Hepatocyte (in vitro differentiated cells): ENCODE measurements around the gene BMP7.

Experiments used
- CTCF ChIP-seq: fragments of 200-600 bp; sonication (generic); IDR thresholded peaks from 2 replicates; pipeline ENCODE4 v1.5.1; 2016; ENCODE audit warnings: antibody characterized with exemption, mild to moderate bottlenecking; ENCODE audit not compliant: poor library complexity
- EZH2 ChIP-seq: fragments of 200-600 bp; sonication (generic); IDR thresholded peaks from 2 replicates; pipeline ENCODE4 v1.6.1; 2016; ENCODE audit warnings: antibody characterized with exemption, mild to moderate bottlenecking, borderline replicate concordance
- EZH2phosphoT487 ChIP-seq: fragments of 200-600 bp; sonication (generic); IDR thresholded peaks from one replicate; pipeline ENCODE4 v1.6.1; 2018; ENCODE audit warnings: antibody characterized with exemption, mild to moderate bottlenecking, low read depth, moderate library complexity; ENCODE audit not compliant: unreplicated experiment, severe bottlenecking

DNA sequence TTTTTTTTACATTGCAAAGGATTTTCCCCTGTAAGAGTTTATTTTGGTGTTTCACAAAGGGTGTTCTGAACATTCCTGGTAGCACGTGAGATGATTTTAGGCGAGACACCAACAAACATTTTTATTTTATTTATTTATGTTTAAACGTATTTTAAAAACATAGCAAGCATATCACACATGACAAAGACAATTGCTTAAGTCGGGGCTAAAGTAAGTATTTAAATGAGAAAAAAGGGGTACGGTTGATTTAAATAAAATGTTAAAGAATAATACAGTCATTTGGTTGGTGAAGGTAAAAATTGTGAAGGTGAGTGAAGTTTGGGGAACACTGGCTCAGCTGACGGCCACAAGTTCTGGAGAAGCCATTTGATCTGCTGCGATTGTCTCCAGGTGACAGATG is 129.7 kb downstream of the BMP7 start:
- TF ChIP-seq EZH2phosphoT487 (no peak), CTCF (no peak), EZH2 (no peak)
